Activated CD8-positive, alpha-beta memory T cell treated with anti-CD3 and anti-CD28 coated beads for 1 hour (primary cell): ENCODE results near the gene CFB.
A peak's percentile ranks its signal among the peaks of the same experiment; 100 is the strongest.
"Not testable (repeated sequence)": the region's sequence is repeated elsewhere in the genome, so short reads cannot be mapped to it uniquely, and the experiment has no call there.

ENCODE experiments used
- DNase-seq, 2 donors: peaks; one replicate each; pipeline ENCODE4 v3.0.0-alpha.2; 2020; ENCODE audit warnings: low read depth in 1 of 2; ENCODE audit errors: extremely low read depth in 1 of 2

Gene CFB

DNA sequence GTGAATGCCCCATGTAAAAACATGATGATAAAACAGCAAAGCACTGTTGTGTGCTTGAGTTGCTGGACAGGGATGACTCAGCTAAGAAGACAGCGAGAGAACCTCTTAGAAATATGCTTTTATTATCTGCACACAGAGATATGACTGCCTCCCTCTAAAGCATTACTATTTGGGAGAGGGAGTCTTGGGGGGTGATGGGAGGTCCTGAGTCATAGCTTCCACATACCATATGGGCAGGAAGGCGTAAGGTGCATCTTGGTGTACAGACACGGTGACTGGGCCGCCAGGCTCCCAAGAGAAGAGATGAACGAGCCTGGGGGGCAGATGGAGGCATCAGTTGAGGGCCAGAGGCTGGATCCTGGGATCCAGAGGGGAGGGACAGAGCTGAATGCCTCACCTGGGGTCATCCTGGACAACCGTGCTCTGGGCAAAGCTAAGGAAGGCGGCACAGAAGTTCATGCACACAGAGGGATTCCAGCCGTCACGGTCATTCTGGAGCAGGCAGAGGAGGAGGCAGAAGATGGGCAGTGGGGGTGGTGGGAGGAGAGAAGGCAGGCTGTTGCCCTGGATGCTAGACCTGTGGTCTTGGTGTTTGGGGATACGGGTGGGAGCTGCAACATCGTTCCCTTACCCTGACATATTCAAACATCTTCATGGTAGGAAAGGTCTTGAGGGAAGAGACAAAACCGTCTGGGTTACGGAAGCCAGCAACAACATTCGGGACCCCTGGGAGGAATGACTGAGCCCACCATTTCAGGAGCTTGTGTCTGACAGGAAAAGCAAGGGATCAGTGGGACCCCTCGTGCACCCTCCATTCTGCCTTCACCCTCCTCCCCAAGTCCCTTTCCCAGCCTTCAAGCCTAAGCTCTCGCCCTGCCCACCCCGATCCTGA, 24.1 kb downstream of the CFB start:
- no peak for DNase-seq

DNA sequence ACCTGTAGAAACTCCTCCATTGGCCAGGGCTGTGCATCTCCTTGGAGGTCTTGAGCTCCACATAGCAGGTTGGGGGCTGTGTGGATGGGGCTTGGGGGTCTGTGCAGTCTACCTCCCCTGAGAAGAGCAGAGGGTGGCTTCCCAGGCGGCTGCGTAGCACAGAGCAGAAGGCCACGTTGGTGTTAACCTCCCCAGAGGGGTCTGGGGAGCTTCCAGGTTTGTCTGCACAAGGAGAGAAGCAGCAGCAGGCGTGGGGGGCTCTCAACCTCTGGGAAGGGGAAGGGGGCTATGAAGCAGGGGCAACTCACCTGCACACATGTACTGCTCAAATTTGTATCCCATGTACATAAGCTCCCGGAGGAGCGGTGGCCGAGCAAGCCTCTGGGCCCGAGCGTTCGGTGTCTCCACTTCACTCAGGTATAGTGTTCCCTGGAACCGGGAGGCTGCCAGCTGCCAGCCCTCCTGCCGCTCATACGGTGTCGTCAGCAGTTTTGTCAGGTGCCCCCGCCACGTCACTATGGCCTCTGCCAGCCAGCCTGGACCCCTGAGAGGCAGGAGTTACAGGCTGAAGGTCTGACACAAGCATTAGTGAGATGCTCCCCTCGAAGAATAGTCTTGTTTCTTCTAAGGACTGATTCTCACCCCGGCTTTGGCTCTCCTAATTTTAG, 24.8 kb downstream of the CFB start:
- no peak for DNase-seq

DNA sequence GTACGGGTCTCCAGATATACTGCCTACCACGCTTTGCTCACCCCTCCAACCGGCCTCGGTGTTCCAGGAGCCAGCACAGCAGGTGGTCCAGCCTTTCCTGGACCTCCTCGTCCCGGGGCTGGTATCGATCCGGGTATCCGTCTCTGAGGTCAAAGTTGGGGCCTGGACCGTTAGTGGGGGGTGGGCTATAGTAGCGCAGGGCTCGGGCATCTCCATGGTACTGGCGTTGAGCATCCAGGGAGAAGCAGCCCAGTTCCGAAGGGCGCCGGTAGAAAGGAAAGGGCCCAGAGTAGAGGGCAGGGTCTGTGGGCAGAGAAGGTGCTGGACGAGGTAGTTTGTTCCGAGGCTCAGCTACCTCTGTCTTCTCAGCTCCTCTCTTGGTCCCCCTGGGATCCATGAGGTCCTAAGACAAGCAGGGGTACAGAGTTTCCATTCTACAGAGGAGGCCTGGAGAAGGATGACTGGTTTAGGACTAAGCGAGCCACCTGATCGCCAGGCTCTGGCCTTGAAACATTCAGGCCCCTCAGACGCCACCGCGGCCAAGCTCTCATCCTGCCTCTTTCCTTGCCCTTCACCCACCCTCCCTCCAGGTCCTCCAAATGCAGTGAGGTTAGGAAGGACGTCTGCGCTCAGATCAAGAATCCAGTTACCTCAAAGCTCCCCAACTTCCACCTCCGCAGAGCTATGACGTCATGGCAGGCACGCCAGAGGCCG, 25.5 kb downstream of the CFB start:
- DNase-seq = no peak

DNA sequence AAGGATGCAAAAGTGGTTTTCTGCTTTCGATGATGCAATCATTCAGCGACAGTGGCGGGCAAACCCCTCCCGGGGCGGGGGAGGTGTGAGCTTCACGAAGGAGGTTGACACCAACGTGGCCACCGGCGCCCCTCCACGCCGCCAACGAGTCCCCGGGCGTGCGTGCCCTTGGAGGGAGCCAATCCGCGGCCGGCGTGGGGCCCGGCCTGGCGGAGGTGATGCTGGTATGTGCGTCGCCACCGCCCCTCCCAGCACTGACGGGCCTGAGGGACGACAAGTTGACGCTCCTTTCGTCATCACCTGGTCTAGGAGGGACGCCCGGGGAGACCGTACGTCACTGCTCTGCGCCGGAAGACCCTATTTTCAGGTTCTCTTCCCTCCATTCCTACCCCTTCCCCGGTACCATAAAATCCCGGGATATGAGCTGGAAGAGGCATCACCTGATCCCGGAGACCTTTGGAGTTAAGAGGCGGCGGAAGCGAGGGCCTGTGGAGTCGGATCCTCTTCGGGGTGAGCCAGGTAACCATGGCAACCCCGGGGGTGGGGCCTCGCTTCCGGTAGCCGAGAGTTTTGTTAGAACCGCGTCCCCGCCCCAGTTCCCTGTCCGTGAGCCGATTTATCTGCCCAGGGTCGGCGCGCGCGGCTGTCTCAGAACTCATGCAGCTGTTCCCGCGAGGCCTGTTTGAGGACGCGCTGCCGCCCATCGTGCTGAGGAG, 26.3 kb downstream of the CFB start, which contains the start of gene DXO:
TSS of gene DXO (minus strand) at position 146 of the 716 bp plus-strand sequence. CDS start 463 bp downstream, outside the sequence.
- peak; percentile 92 to 97 for DNase-seq

DNA sequence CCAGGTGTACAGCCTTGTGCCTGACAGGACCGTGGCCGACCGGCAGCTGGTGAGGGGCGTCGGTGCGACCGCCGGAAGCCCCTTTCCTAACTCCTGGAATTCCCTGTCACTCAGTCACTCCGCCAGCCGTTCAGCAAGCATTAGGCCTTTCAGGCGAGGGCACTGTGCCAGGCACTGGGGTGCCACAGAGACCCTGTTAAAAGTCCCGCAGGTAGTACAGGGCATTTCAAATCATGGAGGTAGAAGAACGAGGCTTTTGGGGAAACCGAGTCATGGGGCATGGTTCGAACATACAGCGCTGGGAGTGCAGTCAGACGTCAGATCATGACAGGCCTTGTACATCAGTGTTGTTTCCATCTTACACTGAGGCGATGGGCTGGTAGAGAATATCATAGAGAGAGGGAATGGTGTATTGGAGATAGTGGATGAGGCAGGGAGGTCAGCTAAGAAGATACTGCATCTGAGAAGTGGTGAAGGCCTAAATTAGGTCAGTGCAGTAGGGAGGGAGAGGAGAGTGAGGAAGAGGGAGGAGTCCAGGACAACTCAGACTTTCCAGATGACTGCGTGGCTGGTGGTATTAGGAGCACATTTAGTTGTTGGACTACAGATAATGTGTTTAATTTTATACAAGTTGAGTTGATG, 26.9 kb downstream of the CFB start:
- no peak for DNase-seq

DNA sequence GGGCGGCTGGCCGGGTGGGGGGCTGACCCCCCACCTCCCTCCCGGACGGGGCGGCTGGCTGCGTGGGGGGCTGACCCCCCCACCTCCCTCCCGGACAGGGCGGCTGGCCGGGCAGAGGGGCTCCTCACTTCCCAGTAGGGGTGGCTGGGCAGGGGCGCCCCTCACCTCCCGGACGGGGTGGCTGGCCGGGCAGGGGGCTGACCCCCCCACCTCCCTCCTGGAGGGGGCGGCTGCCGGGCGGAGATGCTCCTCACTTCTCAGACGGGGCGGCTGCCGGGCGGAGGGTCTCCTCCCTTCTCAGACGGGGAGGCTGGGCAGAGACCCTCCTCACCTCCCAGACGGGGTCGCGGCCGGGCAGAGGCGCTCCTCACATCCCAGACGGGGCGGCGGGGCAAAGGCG, 30.2 kb downstream of the CFB start:
- not testable (repeated sequence) for DNase-seq

DNA sequence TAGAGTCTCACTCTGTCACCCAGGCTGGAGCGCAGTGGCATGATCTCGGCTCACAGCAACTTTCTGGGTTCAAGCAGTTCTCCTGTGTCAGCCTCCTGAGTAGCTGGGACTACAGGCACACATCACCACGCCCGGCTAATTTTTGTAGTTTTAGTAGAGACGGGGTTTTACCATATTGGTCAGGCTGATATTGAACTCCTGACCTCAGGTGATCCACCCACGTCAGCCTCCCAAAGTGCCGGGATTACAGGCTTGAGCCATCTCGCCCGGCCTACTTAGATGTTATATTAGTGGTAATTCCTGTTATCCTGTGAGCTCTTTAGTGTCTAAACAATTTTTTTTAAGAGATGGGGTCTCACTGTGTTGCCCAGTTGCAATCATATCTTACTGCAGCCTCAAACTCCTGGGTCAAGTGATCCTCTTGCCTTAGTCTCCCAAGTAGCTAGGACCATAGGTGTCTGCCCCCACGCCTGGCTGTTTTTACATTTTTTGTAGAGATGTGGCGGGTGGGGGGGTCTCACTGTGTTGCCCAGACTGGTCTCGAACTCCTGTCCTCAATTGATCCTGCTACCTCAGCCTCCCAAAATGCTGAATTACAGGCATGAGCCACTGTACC, 32.0 kb downstream of the CFB start:
- no peak for DNase-seq

DNA sequence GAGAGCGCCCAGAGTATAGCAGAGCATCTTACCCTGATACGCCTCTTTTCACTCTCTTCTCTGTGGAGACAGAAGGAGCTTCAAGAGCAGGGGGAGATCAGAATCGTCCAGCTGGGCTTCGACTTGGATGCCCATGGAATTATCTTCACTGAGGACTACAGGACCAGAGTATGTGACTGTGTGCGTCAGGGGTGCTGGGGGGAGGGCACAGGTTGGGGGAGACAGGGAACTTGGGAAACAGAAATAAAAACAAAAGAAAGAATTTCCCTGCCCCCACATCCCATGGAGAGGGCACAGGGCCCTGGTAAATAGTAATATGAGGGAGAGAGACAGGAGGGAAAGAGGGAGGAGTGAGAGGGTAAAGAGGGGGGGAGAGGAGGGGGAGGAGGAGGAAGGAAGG, 32.9 kb downstream of the CFB start:
- no peak for DNase-seq

DNA sequence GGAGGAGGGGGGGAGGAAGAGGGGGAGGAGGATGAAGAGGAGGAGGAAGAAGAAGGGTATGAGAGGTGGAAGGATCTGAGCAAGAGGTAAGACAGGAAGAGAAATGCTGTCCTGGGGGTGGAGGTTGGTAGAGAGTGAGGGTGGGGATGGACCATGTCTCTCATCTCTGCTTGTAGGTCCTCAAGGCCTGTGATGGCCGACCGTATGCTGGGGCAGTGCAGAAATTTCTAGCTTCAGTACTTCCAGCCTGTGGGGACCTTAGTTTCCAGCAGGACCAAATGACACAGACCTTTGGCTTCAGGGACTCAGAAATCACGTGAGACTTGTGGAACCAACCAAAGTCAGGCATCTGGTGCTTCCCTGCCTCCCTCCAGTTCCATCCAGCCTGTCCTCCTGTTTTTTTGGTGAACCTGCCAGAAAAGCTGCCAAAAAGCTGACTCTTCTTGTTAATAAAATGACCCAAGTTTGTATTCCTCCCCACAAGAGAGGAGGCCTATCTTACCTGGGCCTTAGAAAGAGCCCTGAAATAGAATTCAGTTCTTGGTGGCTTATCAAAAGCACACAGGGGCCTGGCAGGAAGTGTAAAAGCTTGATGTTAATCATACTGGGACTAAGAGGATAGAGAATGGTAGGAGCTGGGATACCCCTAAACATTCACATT, 33.5 kb downstream of the CFB start:
- DNase-seq = no peak

DNA sequence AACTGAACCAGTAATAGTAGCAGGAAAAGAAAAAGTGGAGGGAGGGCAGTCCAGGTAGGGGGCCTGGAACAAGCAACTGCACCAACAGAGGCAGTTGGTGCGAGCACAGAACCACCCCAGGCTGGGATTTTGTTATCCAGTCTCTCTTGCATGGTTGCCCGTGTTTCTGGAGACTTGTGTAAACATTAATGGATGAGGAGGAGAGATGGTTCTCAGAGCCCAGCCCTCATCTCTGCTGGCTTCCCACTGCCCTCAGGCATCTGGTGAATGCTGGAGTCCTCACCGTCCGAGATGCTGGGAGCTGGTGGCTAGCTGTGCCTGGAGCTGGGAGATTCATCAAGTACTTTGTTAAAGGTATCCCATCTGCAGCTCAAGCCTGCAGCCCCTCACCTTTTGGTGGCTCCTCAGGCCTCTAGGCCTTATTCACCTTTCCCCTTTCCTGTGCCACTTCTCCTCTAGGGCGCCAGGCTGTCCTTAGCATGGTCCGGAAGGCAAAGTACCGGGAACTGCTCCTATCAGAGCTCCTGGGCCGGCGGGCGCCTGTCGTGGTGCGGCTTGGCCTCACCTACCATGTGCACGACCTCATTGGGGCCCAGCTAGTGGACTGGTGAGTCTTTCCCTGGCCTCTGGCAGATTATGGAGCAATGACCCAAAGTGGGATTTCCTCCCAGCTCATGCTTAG, 34.4 kb downstream of the CFB start:
- not testable (repeated sequence) for DNase-seq

DNA sequence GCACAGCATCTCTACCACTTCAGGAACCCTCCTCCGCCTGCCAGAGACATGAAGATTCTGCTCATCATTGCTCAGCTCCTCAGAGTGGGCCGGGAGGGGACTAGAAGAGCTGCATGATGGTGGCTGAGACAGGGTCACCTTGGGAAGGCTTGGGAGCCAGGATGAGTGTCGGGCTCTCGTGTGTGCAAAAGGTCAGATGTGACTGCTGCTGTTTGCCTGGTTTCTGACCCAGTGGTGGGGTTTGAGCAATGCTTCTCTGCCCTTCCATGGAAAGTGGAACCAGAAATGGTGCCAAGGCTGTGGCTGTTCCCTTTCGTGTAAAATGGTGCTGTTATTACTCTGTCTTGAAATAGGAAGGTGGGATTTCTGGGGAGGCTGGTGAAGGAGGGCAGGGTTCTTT, 35.1 kb downstream of the CFB start:
- DNase-seq = not testable (repeated sequence)

DNA sequence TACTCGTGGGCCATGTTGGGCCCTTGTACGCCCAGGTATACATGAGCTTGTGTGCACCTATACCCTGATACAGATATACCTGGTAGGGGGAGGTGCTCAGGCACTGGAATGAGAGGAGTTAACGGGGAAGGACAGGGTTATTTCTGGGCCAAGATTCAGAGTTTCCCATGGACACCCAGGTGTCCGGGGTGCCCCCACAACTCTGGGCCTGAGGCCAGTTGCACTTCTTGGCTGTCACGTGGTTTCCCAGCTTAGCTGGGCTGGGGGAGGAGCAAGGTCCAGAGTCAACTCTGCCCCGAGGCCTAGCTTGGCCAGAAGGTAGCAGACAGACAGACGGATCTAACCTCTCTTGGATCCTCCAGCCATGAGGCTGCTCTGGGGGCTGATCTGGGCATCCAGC, 35.8 kb downstream of the CFB start, which contains the start of gene C4A:
TSS of gene C4A (plus strand) at position 314 of the 400 bp plus-strand sequence. CDS start at position 365, 51 bp downstream.
- not testable (repeated sequence) for DNase-seq

DNA sequence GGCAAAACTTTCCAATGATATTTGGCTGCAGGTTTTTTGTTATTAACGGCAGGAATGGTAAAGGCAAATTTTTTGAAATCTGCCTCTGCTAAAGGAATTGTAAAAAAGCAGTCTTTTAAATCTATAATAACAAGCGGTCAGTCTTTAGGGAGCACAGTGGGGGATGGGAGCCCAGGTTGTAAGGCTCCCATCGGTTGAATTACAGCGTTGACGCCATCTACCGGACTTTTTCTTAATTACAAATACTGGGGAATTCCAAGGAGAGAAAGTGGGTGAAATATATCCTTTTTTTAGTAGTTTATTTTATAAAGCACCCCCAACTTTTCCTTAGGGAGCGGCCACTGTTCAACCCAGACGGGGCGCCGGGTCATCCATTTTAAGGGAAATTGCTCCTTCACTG, 43.5 kb downstream of the CFB start:
- not testable (repeated sequence) for DNase-seq

DNA sequence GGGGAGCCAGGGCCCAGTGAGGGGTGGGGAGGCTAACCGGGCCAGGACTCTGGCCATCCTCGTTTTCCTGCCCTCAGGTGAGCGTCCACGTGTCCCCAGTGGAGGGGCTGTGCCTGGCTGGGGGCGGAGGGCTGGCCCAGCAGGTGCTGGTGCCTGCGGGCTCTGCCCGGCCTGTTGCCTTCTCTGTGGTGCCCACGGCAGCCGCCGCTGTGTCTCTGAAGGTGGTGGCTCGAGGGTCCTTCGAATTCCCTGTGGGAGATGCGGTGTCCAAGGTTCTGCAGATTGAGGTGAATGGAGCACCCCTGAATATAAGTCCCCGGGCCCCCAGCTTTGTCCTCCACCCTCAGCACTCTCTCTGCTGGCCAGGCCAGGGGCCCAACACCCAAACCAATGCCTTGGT, 48.5 kb downstream of the CFB start:
- not testable (repeated sequence) for DNase-seq

DNA sequence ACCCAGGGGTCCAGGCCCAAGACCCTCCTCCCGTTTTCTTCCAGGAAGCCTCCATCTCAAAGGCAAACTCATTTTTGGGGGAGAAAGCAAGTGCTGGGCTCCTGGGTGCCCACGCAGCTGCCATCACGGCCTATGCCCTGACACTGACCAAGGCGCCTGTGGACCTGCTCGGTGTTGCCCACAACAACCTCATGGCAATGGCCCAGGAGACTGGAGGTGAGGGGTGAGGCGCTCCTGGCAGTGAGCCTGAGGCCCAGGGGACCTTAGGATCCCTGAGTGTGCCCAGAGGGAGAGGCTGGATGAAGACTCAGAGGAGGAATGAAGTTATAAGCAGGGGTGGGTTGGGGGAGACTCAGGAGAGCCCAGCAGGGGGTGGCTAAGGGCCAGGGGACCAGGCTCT, 50.5 kb downstream of the CFB start:
- not testable (repeated sequence) for DNase-seq
